Measurements from ENCODE around the gene PATE2. TPM values are rescaled to one million over a fixed set of nuclear protein-coding genes. Genes with fewer than 3 reads are reported as not detected.

PATE2 gene
- polyA plus RNA-seq, 1 experiment, result not detected

DNA sequence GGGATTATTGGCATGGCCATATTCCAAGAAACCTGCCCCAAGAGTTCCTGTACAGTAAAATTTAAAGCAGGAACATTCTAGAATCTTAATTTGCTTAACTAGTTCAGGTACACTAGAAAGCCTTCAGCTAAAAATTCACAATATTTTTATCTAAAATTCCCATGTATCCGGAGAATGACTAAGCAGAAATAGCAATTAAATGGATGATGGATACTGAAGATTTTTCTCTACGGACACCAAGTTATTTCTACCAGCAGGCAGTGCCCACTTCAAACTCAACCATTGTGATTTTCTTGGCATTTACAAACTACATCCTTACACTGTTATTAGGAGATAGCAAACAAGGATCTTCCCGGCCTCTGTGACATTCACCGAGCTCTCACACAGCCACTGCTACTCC, 12.2 kb upstream of the PATE2 start:
- CTCF ChIA-PET, result no interaction called here
- no peak for DNase-seq (ENCODE audit: low read depth)
- Histone ChIP-seq H3K4me3 (ENCODE audit: low read depth, low read length) (no peak overlapping the region), H3K27me3 (ENCODE audit: control insufficient read depth, insufficient read depth, low read length) (no peaks in the 10 kb centered on the region), H3K36me3 (ENCODE audit: control insufficient read depth, insufficient read depth, low read length) (no peaks in the 10 kb centered on the region)
- no peak for TF ChIP-seq CTCF (IDR thresholded peaks at IDR 0.05; ENCODE audit: insufficient read depth, low read depth, low read length)
- POLR2A ChIA-PET, result no interaction called here

DNA sequence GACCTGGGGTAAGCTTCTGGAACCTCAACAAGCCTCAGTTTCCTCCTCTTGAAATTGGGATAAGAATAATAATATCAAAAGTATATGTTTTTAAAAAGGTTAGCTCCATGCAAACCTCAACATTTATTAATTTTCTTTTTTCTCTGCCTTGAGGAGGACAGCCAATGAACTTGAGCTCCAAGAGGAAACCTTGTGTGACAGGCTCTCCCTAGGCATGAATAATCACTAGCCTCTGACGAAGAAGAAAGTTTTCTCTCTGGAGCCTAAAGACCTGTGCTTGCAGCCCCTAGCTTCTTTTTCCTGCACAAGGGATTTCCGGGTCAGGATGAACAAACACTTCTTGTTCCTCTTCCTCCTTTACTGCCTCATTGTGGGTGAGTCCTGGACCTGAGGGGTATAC, 9.2 kb upstream of the PATE2 start, which contains the start of gene PATE3:
PATE3 (plus strand) TSS at position 301 of the 400 bp plus-strand sequence; CDS start at position 326, 25 bp downstream.
- no peak for TF ChIP-seq CTCF (IDR thresholded peaks at IDR 0.05; ENCODE audit: insufficient read depth, low read depth, low read length)
- Histone ChIP-seq H3K27me3 (ENCODE audit: control insufficient read depth, insufficient read depth, low read length) (no peaks in the 10 kb centered on the region), H3K4me3 (ENCODE audit: low read depth, low read length) (no peak within 1 kb of the TSS), H3K36me3 (ENCODE audit: control insufficient read depth, insufficient read depth, low read length) (no peaks in the 10 kb centered on the region)
- POLR2A ChIA-PET, result no interaction called here
- DNase-seq (ENCODE audit: low read depth), result no peak
- CTCF ChIA-PET, result no interaction called here

- no peaks in the 10 kb centered on the region for H3K36me3 ChIP-seq (ENCODE audit: control insufficient read depth, insufficient read depth, low read length)
- H3K4me3 ChIP-seq (ENCODE audit: low read depth, low read length), result no peak overlapping the region
- no peaks in the 10 kb centered on the region for H3K27me3 ChIP-seq (ENCODE audit: control insufficient read depth, insufficient read depth, low read length)
- ChIA-PET POLR2A (no interaction called here), CTCF (no interaction called here)
- no peak for TF ChIP-seq CTCF (IDR thresholded peaks at IDR 0.05; ENCODE audit: insufficient read depth, low read depth, low read length)
- DNase-seq (ENCODE audit: low read depth), result no peak
Measured at GRCh38 chr11:125784678-125785077, 6.0 kb upstream of the PATE2 start.

DNA sequence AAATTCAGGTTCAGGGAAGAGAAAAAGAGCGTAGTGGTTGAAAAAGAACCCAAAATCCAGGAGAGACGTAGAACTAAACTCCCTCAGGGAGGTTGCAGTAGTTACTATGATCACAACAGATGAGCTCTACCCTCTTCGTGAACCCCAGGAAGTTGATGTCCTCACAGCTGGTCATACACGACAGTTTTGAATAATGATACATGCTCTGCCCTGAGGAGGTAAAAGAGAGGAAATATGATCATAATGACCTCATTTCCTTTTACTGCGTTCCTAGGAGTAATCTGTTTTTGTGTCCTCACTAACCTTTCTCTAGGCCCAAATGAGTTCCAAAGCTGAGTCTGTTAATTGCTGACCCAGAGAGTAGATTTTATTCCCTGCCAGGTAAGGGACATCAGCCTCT, 1.3 kb downstream of the PATE2 start:
- peak; percentile 10 for DNase-seq (ENCODE audit: low read depth)
- no peak for TF ChIP-seq CTCF (IDR thresholded peaks at IDR 0.05; ENCODE audit: insufficient read depth, low read depth, low read length)
- Histone ChIP-seq H3K36me3 (ENCODE audit: control insufficient read depth, insufficient read depth, low read length) (no peaks in the 10 kb centered on the region), H3K4me3 (ENCODE audit: low read depth, low read length) (no peak overlapping the region), H3K27me3 (ENCODE audit: control insufficient read depth, insufficient read depth, low read length) (no peaks in the 10 kb centered on the region)
- CTCF ChIA-PET, result no interaction called here
- POLR2A ChIA-PET, result no interaction called here

DNA sequence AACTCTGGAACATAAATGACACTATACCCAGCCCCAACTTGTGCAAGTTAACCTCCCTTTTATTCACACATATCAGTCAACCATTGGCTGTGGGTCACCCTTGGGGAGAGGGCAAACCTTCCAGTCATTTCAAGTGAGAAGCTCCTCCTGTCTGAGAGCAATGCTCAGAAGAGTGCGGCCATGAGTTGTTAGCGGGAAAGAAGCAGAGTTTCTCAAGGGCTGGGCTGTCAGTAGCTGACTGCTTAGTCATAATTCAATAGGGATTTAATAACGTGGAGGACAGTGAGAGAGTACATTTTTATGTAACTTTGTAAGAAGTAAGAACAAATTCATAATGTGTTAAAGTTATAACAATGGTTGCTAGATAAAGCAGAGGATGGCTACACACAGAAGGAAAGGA, 5.1 kb downstream of the PATE2 start:
- ChIA-PET CTCF (interaction anchor here (1.4 kb wide), 1 partner anchor 9 kb away, joined by 3 read pairs; no protein-coding TSS in a partner anchor), POLR2A (no interaction called here)
- Histone ChIP-seq H3K27me3 (ENCODE audit: control insufficient read depth, insufficient read depth, low read length) (peaks cover 4% of the 10 kb centered on the region), H3K4me3 (ENCODE audit: low read depth, low read length) (no peak overlapping the region), H3K36me3 (ENCODE audit: control insufficient read depth, insufficient read depth, low read length) (no peaks in the 10 kb centered on the region)
- no peak for TF ChIP-seq CTCF (IDR thresholded peaks at IDR 0.05; ENCODE audit: insufficient read depth, low read depth, low read length)
- DNase-seq (ENCODE audit: low read depth), result no peak
